HCT116 (cell line): ENCODE measurements around the gene MDM4. TPM values are rescaled to one million over a fixed set of nuclear protein-coding genes. Genes with fewer than 3 reads are reported as not detected.

ENCODE experiments used
- ATAC-seq: fragments of 200-7000 bp; cut with Tn5 transposase; 2 replicates; pipeline ENCODE4 v1.9.1; 2020; ENCODE audit warnings: mild to moderate bottlenecking, moderate library complexity
- BruUV-seq: library from RNA; stranded (reverse); fragments of 400-500 nt; replicated peaks from 2 replicates; lab custom pipeline; 2021; lab: Mats Ljungman, UMichigan
- CTCF ChIA-PET: fragments of 300-600 bp; sonication (Branson Sonifier 250); formaldehyde crosslinking; loops from one replicate; lab custom pipeline; 2021; ENCODE audit warnings: antibody characterized with exemption; lab: Charles Lee
- POLR2A ChIA-PET: fragments of 300-600, 350-600 bp; sonication (Branson Sonifier 250); formaldehyde crosslinking; loops from one replicate; lab custom pipeline; 2021; ENCODE audit warnings: antibody characterized with exemption; lab: Charles Lee
- RAD21 ChIA-PET, 2 experiments: fragments of 300-600 bp; sonication (Branson Sonifier 250); formaldehyde crosslinking; loops; one replicate each; lab custom pipeline; 2023; ENCODE audit warnings: low total read pairs in 2 of 2; ENCODE audit not compliant: uncharacterized antibody in 2 of 2, unreplicated experiment in 2 of 2, low non-redundant PET in 1 of 2; lab: Charles Lee
- DNase-seq: peaks from one replicate; pipeline ENCODE4 v3.0.0-alpha.2; 2010; ENCODE audit warnings: low read depth, low spot score
- H2AFZ ChIP-seq: fragments of 200-600 bp; shearing (Covaris generic), sonication (generic); 2 replicates; pipeline ENCODE4 v1.6.1; 2017; ENCODE audit warnings: low read depth, mixed run types, mixed read lengths, antibody characterized with exemption, low read length; ENCODE audit not compliant: poor library complexity, severe bottlenecking
- H3K27ac ChIP-seq: 2 replicates; pipeline ENCODE4 v1.5.1; 2012; ENCODE audit warnings: low read depth, low read length
- H3K27me3 ChIP-seq: fragments of 200-600 bp; sonication (generic); 2 replicates; pipeline ENCODE4 v1.6.1; 2016; ENCODE audit warnings: mixed run types, low read length, mixed read lengths; ENCODE audit not compliant: insufficient read depth
- H3K36me3 ChIP-seq, 2 experiments: fragments of 200-500 bp in 1 of 2; fragments of 200-600 bp in 1 of 2; sonication (Bioruptor generic) in 1 of 2; sonication (generic) in 1 of 2; 2 replicates each; pipeline versions ENCODE4 v1.5.1 to v1.6.1; 2014 to 2016; ENCODE audit warnings: low read length in 2 of 2, inconsistent platforms in 1 of 2, mixed read lengths in 1 of 2, mixed run types in 1 of 2; ENCODE audit not compliant: insufficient read depth in 2 of 2, control insufficient read depth in 1 of 2
- H3K4me1 ChIP-seq, 2 experiments: fragments of 200-600 bp in 1 of 2; sonication (generic) in 1 of 2; 2 replicates each; pipeline versions ENCODE4 v1.5.1 to v1.6.1; 2012 to 2017; ENCODE audit warnings: low read length in 2 of 2, inconsistent platforms in 1 of 2, mild to moderate bottlenecking in 1 of 2, mixed read lengths in 1 of 2, mixed run types in 1 of 2, moderate library complexity in 1 of 2; ENCODE audit not compliant: insufficient read depth in 2 of 2, control insufficient read depth in 1 of 2
- H3K4me2 ChIP-seq: fragments of 200-600 bp; sonication (generic); 2 replicates; pipeline ENCODE4 v1.6.1; 2017; ENCODE audit warnings: mixed run types, low read length, mixed read lengths
- H3K4me3 ChIP-seq, 2 experiments: fragments of 200-600 bp in 1 of 2; sonication (generic) in 1 of 2; replicated peaks in 1 of 2; 2 replicates each; pipeline ENCODE4 v1.5.1; 2011 to 2016; ENCODE audit warnings: low read length in 2 of 2, control low read depth in 1 of 2, low read depth in 1 of 2, mild to moderate bottlenecking in 1 of 2, mixed read lengths in 1 of 2, mixed run types in 1 of 2
- H3K79me2 ChIP-seq: fragments of 200-600 bp; sonication (generic); 2 replicates; pipeline ENCODE4 v1.6.1; 2017; ENCODE audit warnings: mild to moderate bottlenecking, mixed run types, low read length, moderate library complexity, mixed read lengths; ENCODE audit not compliant: insufficient read depth
- H3K9ac ChIP-seq: fragments of 200-600 bp; sonication (generic); 2 replicates; pipeline ENCODE4 v1.6.1; 2016; ENCODE audit warnings: low read length, mixed read lengths
- H3K9me2 ChIP-seq: fragments of 200-600 bp; sonication (generic), shearing (Covaris generic); 2 replicates; pipeline ENCODE4 v1.6.1; 2017; ENCODE audit warnings: mixed run types, mild to moderate bottlenecking, moderate library complexity; ENCODE audit not compliant: insufficient read depth
- H3K9me3 ChIP-seq, 2 experiments: fragments of 200-500 bp in 1 of 2; fragments of 200-600 bp in 1 of 2; sonication (Bioruptor generic) in 1 of 2; sonication (generic) in 1 of 2; 2 replicates each; pipeline ENCODE4 v1.6.1; 2014 to 2017; ENCODE audit warnings: low read length in 2 of 2, mixed read lengths in 2 of 2, inconsistent platforms in 1 of 2, low read depth in 1 of 2, mild to moderate bottlenecking in 1 of 2, mixed run types in 1 of 2, moderate library complexity in 1 of 2; ENCODE audit not compliant: control insufficient read depth in 1 of 2, insufficient read depth in 1 of 2
- H4K20me1 ChIP-seq: fragments of 200-600 bp; sonication (generic), shearing (Covaris generic); 2 replicates; pipeline ENCODE4 v1.6.1; 2017; ENCODE audit warnings: mixed run types, mild to moderate bottlenecking, moderate library complexity; ENCODE audit not compliant: insufficient read depth
- CEBPB ChIP-seq: IDR thresholded peaks from 2 replicates; pipeline ENCODE4 v1.6.1; 2012; ENCODE audit warnings: low read depth
- CTCF ChIP-seq, 3 experiments: fragments of 200-600 bp in 1 of 3; sonication (generic) in 1 of 3; IDR thresholded peaks in 2 of 3; conservative IDR thresholded peaks in 1 of 3; 2 replicates each; pipeline ENCODE4 v1.5.1; 2012 to 2017; ENCODE audit warnings: low read depth in 2 of 3, low read length in 2 of 3, antibody characterized with exemption in 1 of 3, borderline replicate concordance in 1 of 3, control low read depth in 1 of 3, mild to moderate bottlenecking in 1 of 3, mixed read lengths in 1 of 3, mixed run types in 1 of 3, moderate library complexity in 1 of 3; ENCODE audit not compliant: insufficient read depth in 1 of 3
- EZH2 ChIP-seq: fragments of 200-600 bp; sonication (generic); IDR thresholded peaks from 2 replicates; pipeline ENCODE4 v1.6.1; 2017; ENCODE audit warnings: antibody characterized with exemption, mixed run types
- EZH2phosphoT487 ChIP-seq: fragments of 200-600 bp; IDR thresholded peaks from 2 replicates; pipeline ENCODE4 v1.6.1; 2018; ENCODE audit warnings: antibody characterized with exemption, borderline replicate concordance
- FOSL1 ChIP-seq: IDR thresholded peaks from 2 replicates; pipeline ENCODE4 v1.6.1; 2012; ENCODE audit warnings: low read depth
- POLR2AphosphoS5 ChIP-seq: IDR thresholded peaks from 2 replicates; pipeline ENCODE4 v1.6.1; 2011; ENCODE audit warnings: mild to moderate bottlenecking, low read depth, low read length, moderate library complexity
- RAD21 ChIP-seq: IDR thresholded peaks from 2 replicates; pipeline ENCODE4 v1.6.1; 2012; ENCODE audit warnings: low read depth, mild to moderate bottlenecking
- SRF ChIP-seq: IDR thresholded peaks from 2 replicates; pipeline ENCODE4 v1.6.1; 2012; ENCODE audit warnings: low read depth
- TCF7L2 ChIP-seq: IDR thresholded peaks from 2 replicates; pipeline ENCODE4 v1.7.0; 2011; ENCODE audit warnings: borderline replicate concordance, inconsistent platforms; ENCODE audit not compliant: insufficient read depth, insufficient read length; ENCODE audit errors: extremely low read depth
- YY1 ChIP-seq: IDR thresholded peaks from 2 replicates; pipeline ENCODE4 v1.6.1; 2011; ENCODE audit warnings: low read length, low read depth, moderate library complexity, mild to moderate bottlenecking; ENCODE audit not compliant: insufficient replicate concordance; ENCODE audit errors: extremely low read depth
- ZNF274 ChIP-seq: fragments of 200-500 bp; sonication (Bioruptor generic); IDR thresholded peaks from 2 replicates; pipeline ENCODE4 v1.6.1; 2014; ENCODE audit warnings: mild to moderate bottlenecking, low read depth, low read length, inconsistent platforms
- intact Hi-C: fragments of 100-400 bp; cut with micrococcal nuclease; formaldehyde crosslinking; loops from 2 replicates; pipeline ENCODE4 v1.10.0; 2022
- total RNA-seq: library from RNA; stranded (reverse); gene quantifications from one replicate; pipeline ENCODE4 v1.2.1, GENCODE V29; 2021; ENCODE audit not compliant: unreplicated experiment
- TF ChIP-seq, protein P1 (sequence below): IDR thresholded peaks from 2 replicates; pipeline ENCODE4 v1.6.1; 2012

The MDM4 gene
- total RNA-seq, 1 experiment from 2014 or later: 79.5 TPM

GRCh38 chr1:204541626-204542025, 25.4 kb downstream of the MDM4 start (continued):
- no peak for TF ChIP-seq CTCF (IDR thresholded peaks at IDR 0.05 in 2 of 3, conservative IDR thresholded peaks at IDR 0.05 in 1 of 3; ENCODE audit: borderline replicate concordance in 1 of 3, insufficient read depth in 1 of 3, low read depth in 2 of 3, low read length in 2 of 3)

- Histone ChIP-seq H4K20me1 (no peaks in the 10 kb centered on the region), H3K79me2 (no peaks in the 10 kb centered on the region), H3K9me3 (no peaks in the 10 kb centered on the region), H3K9ac (no peak overlapping the region), H2AFZ (no peak overlapping the region), H3K36me3 (peaks cover 44 to 72% of the 10 kb centered on the region in 2 experiments), H3K9me2 (no peaks in the 10 kb centered on the region), H3K4me2 (no peak overlapping the region), H3K27me3 (no peaks in the 10 kb centered on the region), H3K4me3 (no peak overlapping the region), H3K27ac (no peak overlapping the region), H3K4me1 (no peaks in the 10 kb centered on the region)
- intact Hi-C loops: no loop called here
- POLR2A ChIA-PET: no interaction called here
- ATAC-seq: no peak
- RAD21 ChIA-PET: no interaction called here
- no peak for DNase-seq
- TF ChIP-seq YY1 (no peak), TCF7L2 (no peak), RAD21 (no peak), FOSL1 (no peak), ZNF274 (no peak), POLR2AphosphoS5 (no peak), EZH2phosphoT487 (no peak), EZH2 (no peak), SRF (no peak), CEBPB (no peak)
- TF ChIP-seq, protein P1, sequence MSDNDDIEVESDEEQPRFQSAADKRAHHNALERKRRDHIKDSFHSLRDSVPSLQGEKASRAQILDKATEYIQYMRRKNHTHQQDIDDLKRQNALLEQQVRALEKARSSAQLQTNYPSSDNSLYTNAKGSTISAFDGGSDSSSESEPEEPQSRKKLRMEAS: no peak
- BruUV-seq: no TSS peak
- CTCF ChIA-PET: no interaction called here
Observed at GRCh38 chr1:204544321-204544720, 28.1 kb downstream of the MDM4 start.
